HepG2 (cell line): ENCODE data around the gene COQ10B. TPM values are rescaled to one million over a fixed set of nuclear protein-coding genes. Genes with fewer than 3 reads are reported as not detected.

ENCODE experiments used
- ATAC-seq: fragments of 200-7000 bp; cut with Tn5 transposase; 3 replicates; pipeline ENCODE4 v1.9.1; 2020; ENCODE audit warnings: mild to moderate bottlenecking, moderate library complexity
- BruUV-seq: library from RNA; stranded (reverse); fragments of 400-500 nt; replicated peaks from 2 replicates; lab custom pipeline; 2021; lab: Mats Ljungman, UMichigan
- CTCF ChIA-PET: fragments of 300-600 bp; formaldehyde crosslinking; extraction: SDS; loops from one replicate; lab custom pipeline; 2021; ENCODE audit warnings: low total read pairs, inconsistent platforms, low intra/inter-chr PET ratio; lab: Yijun Ruan, JAX
- POLR2A ChIA-PET: fragments of 350-600 bp; sonication (Branson Sonifier 250); formaldehyde crosslinking; loops from one replicate; lab custom pipeline; 2020; ENCODE audit warnings: antibody characterized with exemption, inconsistent platforms; lab: Yijun Ruan, JAX
- DNase-seq: peaks from one replicate; pipeline ENCODE4 v3.0.0-alpha.2; 2015; ENCODE audit warnings: low spot score
- FAIRE-seq: peaks from 3 replicates; lab custom pipeline; 2011; peaks lifted over from hg19 to GRCh38; lab: Jason Lieb, UNC
- H2AFZ ChIP-seq: one replicate; pipeline ENCODE4 v1.6.1; 2011; ENCODE audit warnings: low read length, inconsistent platforms
- H3K27ac ChIP-seq: fragments of 300-600 bp; 3 replicates; pipeline ENCODE4 v1.8.0; 2011; ENCODE audit warnings: mixed run types, mild to moderate bottlenecking, mixed read lengths, low read length, inconsistent platforms; ENCODE audit not compliant: insufficient read depth; ENCODE audit errors: extremely low read length
- H3K27me3 ChIP-seq, 2 experiments: fragments of 200-600 bp in 1 of 2; 2 replicates in 1 of 2; 3 replicates in 1 of 2; pipeline versions ENCODE4 v1.6.0 to v1.8.0; 2011; ENCODE audit warnings: low read length in 2 of 2, mild to moderate bottlenecking in 2 of 2, moderate library complexity in 2 of 2, inconsistent platforms in 1 of 2; ENCODE audit not compliant: insufficient read depth in 2 of 2, control insufficient read depth in 1 of 2
- H3K36me3 ChIP-seq, 2 experiments: fragments of 200-600 bp in 1 of 2; replicated peaks in 1 of 2; 2 replicates in 1 of 2; 3 replicates in 1 of 2; pipeline versions ENCODE4 v1.5.1 to v1.8.0; 2011; ENCODE audit warnings: low read length in 2 of 2, inconsistent platforms in 1 of 2; ENCODE audit not compliant: insufficient read depth in 2 of 2, control insufficient read depth in 1 of 2
- H3K4me1 ChIP-seq: 2 replicates; pipeline ENCODE4 v1.5.1; 2012; ENCODE audit warnings: low read length, inconsistent platforms; ENCODE audit not compliant: insufficient read depth
- H3K4me2 ChIP-seq: 2 replicates; pipeline ENCODE4 v1.6.0; 2011; ENCODE audit warnings: low read depth, low read length, inconsistent platforms
- H3K4me3 ChIP-seq, 3 experiments: fragments of 200-600 bp in 1 of 3; sonication (generic), shearing (Covaris generic) in 1 of 3; replicated peaks in 1 of 3; 2 replicates each; pipeline ENCODE4 v1.5.1; 2011 to 2016; ENCODE audit warnings: low read length in 3 of 3, inconsistent platforms in 2 of 3, low read depth in 2 of 3, mild to moderate bottlenecking in 2 of 3, control low read depth in 1 of 3, mixed read lengths in 1 of 3; ENCODE audit not compliant: insufficient read depth in 1 of 3
- H3K79me2 ChIP-seq: one replicate; pipeline ENCODE4 v1.6.1; 2011; ENCODE audit warnings: low read length, inconsistent platforms; ENCODE audit not compliant: insufficient read depth
- H3K9ac ChIP-seq: 2 replicates; pipeline ENCODE4 v1.6.0; 2011; ENCODE audit warnings: mild to moderate bottlenecking, low read depth, low read length, inconsistent platforms; ENCODE audit not compliant: insufficient read depth
- H3K9me3 ChIP-seq: 2 replicates; pipeline ENCODE4 v1.5.1; 2012; ENCODE audit warnings: mild to moderate bottlenecking, low read length
- H4K20me1 ChIP-seq: 2 replicates; pipeline ENCODE4 v1.6.0; 2011; ENCODE audit warnings: inconsistent platforms, mild to moderate bottlenecking, low read length, moderate library complexity; ENCODE audit not compliant: insufficient read depth
- BHLHE40 ChIP-seq: IDR thresholded peaks from 2 replicates; pipeline ENCODE4 v1.6.1; 2011; ENCODE audit warnings: low read length, improper control_type of control experiment
- CCAR2 ChIP-seq: fragments of 200-400 bp; formaldehyde crosslinking; optimal IDR thresholded peaks from 2 replicates; pipeline ENCODE3; 2018; ENCODE audit warnings: low read depth, mild to moderate bottlenecking, low read length, moderate library complexity
- EZH2 ChIP-seq: conservative IDR thresholded peaks from 2 replicates; pipeline ENCODE4 v1.6.1; 2012; ENCODE audit warnings: mild to moderate bottlenecking, low read depth, low read length, moderate library complexity
- NCOR1 ChIP-seq: fragments of 200-600 bp; sonication (generic); IDR thresholded peaks from 2 replicates; pipeline ENCODE4 v1.7.0; 2017; ENCODE audit warnings: antibody characterized with exemption, low read length, borderline replicate concordance
- NR1H2 ChIP-seq: sonication (generic); formaldehyde crosslinking; IDR thresholded peaks from 2 replicates; pipeline ENCODE4 v1.8.1; 2022; ENCODE audit warnings: low read depth, missing genetic modification reagents, borderline replicate concordance
- RCOR2 ChIP-seq: IDR thresholded peaks from 2 replicates; pipeline ENCODE4 v1.6.1; 2016; ENCODE audit warnings: missing biosample characterization, missing genetic modification reagents
- SNRNP70 ChIP-seq: fragments of 200-400 bp; formaldehyde crosslinking; IDR thresholded peaks from 2 replicates; pipeline ENCODE4 v1.6.1; 2017; ENCODE audit warnings: mild to moderate bottlenecking, low read depth, low read length, moderate library complexity
- XRCC5 ChIP-seq: fragments of 200-400 bp; formaldehyde crosslinking; optimal IDR thresholded peaks from 2 replicates; pipeline ENCODE3; 2017; ENCODE audit warnings: mild to moderate bottlenecking, low read length
- ZBTB21 ChIP-seq: sonication (generic); formaldehyde crosslinking; IDR thresholded peaks from 2 replicates; pipeline ENCODE4 v1.4.0; 2020; ENCODE audit warnings: missing genetic modification reagents
- ZBTB44 ChIP-seq: sonication (generic); formaldehyde crosslinking; IDR thresholded peaks from 2 replicates; pipeline ENCODE4 v1.4.0; 2020; ENCODE audit warnings: missing genetic modification reagents
- ZIK1 ChIP-seq: sonication (generic); formaldehyde crosslinking; IDR thresholded peaks from 2 replicates; pipeline ENCODE4 v1.5.0; 2020; ENCODE audit warnings: mild to moderate bottlenecking, low read depth, missing genetic modification reagents, borderline replicate concordance
- ZMYM4 ChIP-seq: sonication (generic); formaldehyde crosslinking; IDR thresholded peaks from 2 replicates; pipeline ENCODE4 v1.8.1; 2023; ENCODE audit warnings: mild to moderate bottlenecking, missing genetic modification reagents
- ZNF333 ChIP-seq: sonication (generic); formaldehyde crosslinking; IDR thresholded peaks from 2 replicates; pipeline ENCODE4 v1.4.0; 2020; ENCODE audit warnings: mild to moderate bottlenecking, missing genetic modification reagents, borderline replicate concordance
- ZNF598 ChIP-seq: sonication (generic); formaldehyde crosslinking; IDR thresholded peaks from 2 replicates; pipeline ENCODE4 v1.5.1; 2020; ENCODE audit warnings: mild to moderate bottlenecking, missing genetic modification reagents, borderline replicate concordance
- WGBS: methylation state at CpG from one replicate; pipeline ENCODE4 v1.1.6; 2017; ENCODE audit warnings: low lambda C conversion rate; 5-methylcytosine and 5-hydroxymethylcytosine counted together
- in situ Hi-C: cut with HindIII; loops from 2 replicates; pipeline ENCODE4 v1.10.0; 2017; ENCODE audit warnings: low pct_unique_long_range_greater_than_20kb; ENCODE audit not compliant: extremely low pct_ligation_motif_present
- intact Hi-C: fragments of 100-400 bp; cut with micrococcal nuclease; formaldehyde crosslinking; loops from one replicate; pipeline ENCODE4 v1.10.0; 2022; ENCODE audit not compliant: unreplicated experiment
- polyA plus RNA-seq, 8 experiments: library from polyadenylated mRNA; depleted of rRNA in 3 of 8; stranded (reverse) in 7 of 8; unstranded in 1 of 8; fragments of >200 nt; fragmentation: Illumina TruSeq in 4 of 8; extraction: Trizol in 4 of 8; gene quantifications; 2 replicates each; pipeline versions ENCODE4 v1.2.1 to v1.2.3, GENCODE V29; 2011 to 2016; ENCODE audit warnings: low read depth in 4 of 8, missing spikeins in 1 of 8, mixed read lengths in 1 of 8; ENCODE audit not compliant: insufficient read depth in 1 of 8
- total RNA-seq, 5 experiments: library from RNA; depleted of rRNA; stranded (reverse); fragments of >200 nt; fragmentation: Illumina TruSeq; extraction: Trizol; gene quantifications; 2 replicates each; pipeline ENCODE4 v1.2.3, GENCODE V29; 2016; ENCODE audit warnings: low read depth in 1 of 5
- TF ChIP-seq, protein P1 (sequence below), 2 experiments: sonication (generic) in 1 of 2; formaldehyde crosslinking in 1 of 2; IDR thresholded peaks; 2 replicates each; pipeline versions ENCODE4 v1.4.0 to v1.6.1; 2016 to 2020; ENCODE audit warnings: borderline replicate concordance in 1 of 2, low read depth in 1 of 2, mild to moderate bottlenecking in 1 of 2, missing genetic modification reagents in 1 of 2
- TF ChIP-seq, protein P2 (sequence below): IDR thresholded peaks from 2 replicates; pipeline ENCODE4 v1.6.1; 2016; ENCODE audit warnings: low read depth, control low read depth
- TF ChIP-seq, protein P3 (sequence below): sonication (generic); formaldehyde crosslinking; IDR thresholded peaks from 2 replicates; pipeline ENCODE4 v1.4.0; 2020; ENCODE audit warnings: missing genetic modification reagents

Gene COQ10B
- total and polyA plus RNA-seq, 2 of the 13 experiments (the other 11 are each of a cell fraction or from before 2014, with no cell fraction given): 4.6 to 34.9 TPM

- no TSS peak for BruUV-seq
- WGBS: 95% methylated on average over 5 of the region's 5 CpGs
- Histone ChIP-seq H3K4me1 (peaks cover 37% of the 10 kb centered on the region), H3K9me3 (no peaks in the 10 kb centered on the region), H3K9ac (no peak overlapping the region), H4K20me1 (peaks cover 16% of the 10 kb centered on the region), H3K79me2 (peaks cover 35% of the 10 kb centered on the region), H3K27me3 (no peaks in the 10 kb centered on the region; a peak in 1 of 5 replicates), H3K36me3 (no peaks in the 10 kb centered on the region), H3K4me2 (no peak overlapping the region), H3K27ac (no peak overlapping the region), H3K4me3 (no peak overlapping the region), H2AFZ (no peak overlapping the region)
- POLR2A ChIA-PET: interaction anchor here (1.1 to 5.6 kb wide), 3 partner anchors 9 to 79 kb away, joined by 4 to 177 read pairs (median 5); partner anchors contain the start of genes HSPD1, HSPE1 and SF3B1
- FAIRE-seq (no peak), DNase-seq (no peak), ATAC-seq (no peak)
- in situ Hi-C loops (loop anchor here (10.0 kb wide), 1 partner anchor 191 kb away; the partner anchor contains the start of gene MARS2), intact Hi-C loops (no loop called here)
- CTCF ChIA-PET: no interaction called here
- TF ChIP-seq XRCC5: no peak
- TF ChIP-seq ZMYM4 (CRISPR knock-in tag): no peak
- TF ChIP-seq ZIK1 (CRISPR knock-in tag): no peak
- TF ChIP-seq, protein P1, sequence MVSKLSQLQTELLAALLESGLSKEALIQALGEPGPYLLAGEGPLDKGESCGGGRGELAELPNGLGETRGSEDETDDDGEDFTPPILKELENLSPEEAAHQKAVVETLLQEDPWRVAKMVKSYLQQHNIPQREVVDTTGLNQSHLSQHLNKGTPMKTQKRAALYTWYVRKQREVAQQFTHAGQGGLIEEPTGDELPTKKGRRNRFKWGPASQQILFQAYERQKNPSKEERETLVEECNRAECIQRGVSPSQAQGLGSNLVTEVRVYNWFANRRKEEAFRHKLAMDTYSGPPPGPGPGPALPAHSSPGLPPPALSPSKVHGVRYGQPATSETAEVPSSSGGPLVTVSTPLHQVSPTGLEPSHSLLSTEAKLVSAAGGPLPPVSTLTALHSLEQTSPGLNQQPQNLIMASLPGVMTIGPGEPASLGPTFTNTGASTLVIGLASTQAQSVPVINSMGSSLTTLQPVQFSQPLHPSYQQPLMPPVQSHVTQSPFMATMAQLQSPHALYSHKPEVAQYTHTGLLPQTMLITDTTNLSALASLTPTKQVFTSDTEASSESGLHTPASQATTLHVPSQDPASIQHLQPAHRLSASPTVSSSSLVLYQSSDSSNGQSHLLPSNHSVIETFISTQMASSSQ (IDR thresholded peaks at IDR 0.05; ENCODE audit: low read depth): no peak
- TF ChIP-seq, protein P1 (CRISPR knock-in tag; IDR thresholded peaks at IDR 0.05; ENCODE audit: borderline replicate concordance): no peak
- TF ChIP-seq RCOR2: no peak
- TF ChIP-seq, protein P2, sequence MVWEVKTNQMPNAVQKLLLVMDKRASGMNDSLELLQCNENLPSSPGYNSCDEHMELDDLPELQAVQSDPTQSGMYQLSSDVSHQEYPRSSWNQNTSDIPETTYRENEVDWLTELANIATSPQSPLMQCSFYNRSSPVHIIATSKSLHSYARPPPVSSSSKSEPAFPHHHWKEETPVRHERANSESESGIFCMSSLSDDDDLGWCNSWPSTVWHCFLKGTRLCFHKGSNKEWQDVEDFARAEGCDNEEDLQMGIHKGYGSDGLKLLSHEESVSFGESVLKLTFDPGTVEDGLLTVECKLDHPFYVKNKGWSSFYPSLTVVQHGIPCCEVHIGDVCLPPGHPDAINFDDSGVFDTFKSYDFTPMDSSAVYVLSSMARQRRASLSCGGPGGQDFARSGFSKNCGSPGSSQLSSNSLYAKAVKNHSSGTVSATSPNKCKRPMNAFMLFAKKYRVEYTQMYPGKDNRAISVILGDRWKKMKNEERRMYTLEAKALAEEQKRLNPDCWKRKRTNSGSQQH (CRISPR knock-in tag): no peak
- TF ChIP-seq ZBTB44 (CRISPR knock-in tag): no peak
- TF ChIP-seq EZH2: no peak
- TF ChIP-seq ZNF598 (CRISPR knock-in tag): no peak
- no peak for TF ChIP-seq CCAR2
- TF ChIP-seq NR1H2: no peak
- TF ChIP-seq, protein P3, sequence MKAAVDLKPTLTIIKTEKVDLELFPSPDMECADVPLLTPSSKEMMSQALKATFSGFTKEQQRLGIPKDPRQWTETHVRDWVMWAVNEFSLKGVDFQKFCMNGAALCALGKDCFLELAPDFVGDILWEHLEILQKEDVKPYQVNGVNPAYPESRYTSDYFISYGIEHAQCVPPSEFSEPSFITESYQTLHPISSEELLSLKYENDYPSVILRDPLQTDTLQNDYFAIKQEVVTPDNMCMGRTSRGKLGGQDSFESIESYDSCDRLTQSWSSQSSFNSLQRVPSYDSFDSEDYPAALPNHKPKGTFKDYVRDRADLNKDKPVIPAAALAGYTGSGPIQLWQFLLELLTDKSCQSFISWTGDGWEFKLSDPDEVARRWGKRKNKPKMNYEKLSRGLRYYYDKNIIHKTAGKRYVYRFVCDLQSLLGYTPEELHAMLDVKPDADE (CRISPR knock-in tag): no peak
- TF ChIP-seq BHLHE40: no peak
- TF ChIP-seq ZBTB21 (CRISPR knock-in tag): no peak
- no peak for TF ChIP-seq NCOR1
- TF ChIP-seq ZNF333: no peak
- no peak for TF ChIP-seq SNRNP70
These were observed 60.6 kb downstream of the COQ10B start for GRCh38 chr2:197513915-197514314.
